Ishikawa (cell line): ENCODE data around the gene KIAA0586.

ENCODE experiments used
- CEBPB ChIP-seq: IDR thresholded peaks from 2 replicates; pipeline ENCODE4 v1.6.1; 2012
- CREB1 ChIP-seq: IDR thresholded peaks from 2 replicates; pipeline ENCODE4 v1.6.1; 2012; ENCODE audit warnings: low read depth
- EGR1 ChIP-seq: IDR thresholded peaks from 2 replicates; pipeline ENCODE4 v1.6.1; 2012
- EP300 ChIP-seq: IDR thresholded peaks from 2 replicates; pipeline ENCODE4 v1.6.1; 2012; ENCODE audit warnings: borderline replicate concordance
- FOXM1 ChIP-seq: IDR thresholded peaks from 2 replicates; pipeline ENCODE4 v1.6.1; 2012; ENCODE audit warnings: low read depth, borderline replicate concordance
- MAX ChIP-seq: IDR thresholded peaks from 2 replicates; pipeline ENCODE4 v1.6.1; 2012
- NFIC ChIP-seq: IDR thresholded peaks from 2 replicates; pipeline ENCODE4 v1.6.1; 2012
- RAD21 ChIP-seq: IDR thresholded peaks from 2 replicates; pipeline ENCODE4 v1.6.1; 2012; ENCODE audit warnings: low read depth
- REST ChIP-seq: IDR thresholded peaks from 2 replicates; pipeline ENCODE4 v1.6.1; 2012; ENCODE audit warnings: low read depth, mild to moderate bottlenecking
- TAF1 ChIP-seq: IDR thresholded peaks from 2 replicates; pipeline ENCODE4 v1.6.1; 2012; ENCODE audit warnings: low read depth, mild to moderate bottlenecking
- TCF12 ChIP-seq: IDR thresholded peaks from 2 replicates; pipeline ENCODE4 v1.6.1; 2012; ENCODE audit warnings: low read depth
- TEAD4 ChIP-seq: IDR thresholded peaks from 2 replicates; pipeline ENCODE4 v1.6.1; 2012
- USF1 ChIP-seq: IDR thresholded peaks from 2 replicates; pipeline ENCODE4 v1.6.1; 2012
- YY1 ChIP-seq: IDR thresholded peaks from 2 replicates; pipeline ENCODE4 v1.6.1; 2012; ENCODE audit warnings: low read depth
- ZBTB7A ChIP-seq: IDR thresholded peaks from 2 replicates; pipeline ENCODE4 v1.6.1; 2012; ENCODE audit warnings: low read depth

KIAA0586 gene

GRCh38 chr14:58469309-58469708 is 41.8 kb downstream of the KIAA0586 start:
- peak; percentile 49; the same call in 1 of the 2 replicates for TF ChIP-seq REST
- no peak for TF ChIP-seq YY1

- TF ChIP-seq TEAD4 (no peak), MAX (no peak), REST (no peak), NFIC (no peak), TCF12 (no peak), ZBTB7A (no peak), CREB1 (no peak), YY1 (no peak), TAF1 (no peak), RAD21 (no peak), CEBPB (no peak), USF1 (no peak), EP300 (no peak)
These were observed 48.8 kb downstream of the KIAA0586 start for GRCh38 chr14:58476320-58476719.

- TF ChIP-seq TCF12 (no peak), REST (no peak), CREB1 (no peak), ZBTB7A (no peak), CEBPB (no peak)
These were observed 50.1 kb downstream of the KIAA0586 start for GRCh38 chr14:58477653-58478052.

GRCh38 chr14:58479975-58480374 is 52.5 kb downstream of the KIAA0586 start:
- no peak for TF ChIP-seq USF1
- no peak for TF ChIP-seq FOXM1
- TF ChIP-seq MAX: no peak
- TF ChIP-seq EGR1: no peak
- no peak for TF ChIP-seq TEAD4
- no peak for TF ChIP-seq NFIC
- no peak for TF ChIP-seq CEBPB
- no peak for TF ChIP-seq YY1
- TF ChIP-seq TAF1: no peak
- no peak for TF ChIP-seq RAD21

- no peak for TF ChIP-seq FOXM1
- no peak for TF ChIP-seq TAF1
These were observed 56.7 kb downstream of the KIAA0586 start for GRCh38 chr14:58484176-58484575.

- TF ChIP-seq CEBPB (no peak), TCF12 (no peak), NFIC (no peak), TAF1 (no peak), USF1 (no peak)
These were observed 61.0 kb downstream of the KIAA0586 start for GRCh38 chr14:58488550-58488949.
